Measurements from ENCODE around the gene GCNT1.

GRCh38 chr9:76490249-76490990 lies 31.4 kb downstream of the GCNT1 start:
- TF ChIP-seq, protein P1, sequence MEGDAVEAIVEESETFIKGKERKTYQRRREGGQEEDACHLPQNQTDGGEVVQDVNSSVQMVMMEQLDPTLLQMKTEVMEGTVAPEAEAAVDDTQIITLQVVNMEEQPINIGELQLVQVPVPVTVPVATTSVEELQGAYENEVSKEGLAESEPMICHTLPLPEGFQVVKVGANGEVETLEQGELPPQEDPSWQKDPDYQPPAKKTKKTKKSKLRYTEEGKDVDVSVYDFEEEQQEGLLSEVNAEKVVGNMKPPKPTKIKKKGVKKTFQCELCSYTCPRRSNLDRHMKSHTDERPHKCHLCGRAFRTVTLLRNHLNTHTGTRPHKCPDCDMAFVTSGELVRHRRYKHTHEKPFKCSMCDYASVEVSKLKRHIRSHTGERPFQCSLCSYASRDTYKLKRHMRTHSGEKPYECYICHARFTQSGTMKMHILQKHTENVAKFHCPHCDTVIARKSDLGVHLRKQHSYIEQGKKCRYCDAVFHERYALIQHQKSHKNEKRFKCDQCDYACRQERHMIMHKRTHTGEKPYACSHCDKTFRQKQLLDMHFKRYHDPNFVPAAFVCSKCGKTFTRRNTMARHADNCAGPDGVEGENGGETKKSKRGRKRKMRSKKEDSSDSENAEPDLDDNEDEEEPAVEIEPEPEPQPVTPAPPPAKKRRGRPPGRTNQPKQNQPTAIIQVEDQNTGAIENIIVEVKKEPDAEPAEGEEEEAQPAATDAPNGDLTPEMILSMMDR (conservative IDR thresholded peaks at IDR 0.05; ENCODE audit: low read length): no peak
- no peak for TF ChIP-seq EZH2phosphoT487 (IDR thresholded peaks at IDR 0.05; ENCODE audit: borderline replicate concordance, low read depth, low read length)
